K562 (cell line): Measurements from ENCODE around the gene AMOT. TPM values are rescaled to one million over a fixed set of nuclear protein-coding genes. Genes with fewer than 3 reads are reported as not detected.

Source experiments
- FOXK1 ChIP-seq: sonication (generic); formaldehyde crosslinking; IDR thresholded peaks from 2 replicates; pipeline ENCODE4 v1.8.0; 2022; ENCODE audit warnings: missing genetic modification reagents, mild to moderate bottlenecking, borderline replicate concordance
- HOXB6 ChIP-seq: fragments of 250-450 bp; sonication (Bioruptor Pico); IDR thresholded peaks from 2 replicates; pipeline ENCODE4 v1.5.1; 2022; ENCODE audit warnings: mild to moderate bottlenecking, borderline replicate concordance
- NFYB ChIP-seq: IDR thresholded peaks from 2 replicates; pipeline ENCODE4 v1.6.1; 2011; ENCODE audit warnings: mild to moderate bottlenecking, moderate library complexity; ENCODE audit not compliant: insufficient read length; ENCODE audit errors: extremely low read depth
- ZNF551 ChIP-seq: fragments of 250-450 bp; sonication (Bioruptor Pico); IDR thresholded peaks from 2 replicates; pipeline ENCODE4 v1.5.0; 2021; ENCODE audit warnings: mild to moderate bottlenecking, moderate library complexity
- polyA plus RNA-seq, 8 experiments: library from polyadenylated mRNA; depleted of rRNA in 4 of 8; stranded (reverse) in 5 of 8; unstranded in 3 of 8; fragments of >200 nt; fragmentation: Nextera tagmentation in 2 of 8; fragmentation: Illumina TruSeq in 1 of 8; extraction: Ambion mirVana in 2 of 8; extraction: Trizol in 1 of 8; gene quantifications; 2 replicates each; pipeline versions ENCODE4 v1.2.1 to v1.2.3, GENCODE V29; 2011 to 2014; ENCODE audit warnings: inconsistent platforms in 1 of 8, missing spikeins in 1 of 8
- total RNA-seq, 7 experiments: library from RNA; depleted of rRNA in 6 of 7; stranded (reverse); fragments of >200 nt in 6 of 7; fragmentation: Illumina TruSeq in 2 of 7; extraction: Trizol in 2 of 7; gene quantifications; 2 replicates each; pipeline versions ENCODE4 v1.2.1 to v1.2.3, GENCODE V29; 2011 to 2021; ENCODE audit warnings: low replicate concordance in 1 of 7
- TF ChIP-seq, protein P1 (sequence below), 2 experiments: fragments of 450-650 bp in 1 of 2; IDR thresholded peaks; 2 replicates each; pipeline ENCODE4 v1.6.1; 2011 to 2017; ENCODE audit warnings: low read depth in 2 of 2, antibody characterized with exemption in 1 of 2, borderline replicate concordance in 1 of 2, low read length in 1 of 2, mild to moderate bottlenecking in 1 of 2, mixed read lengths in 1 of 2; ENCODE audit not compliant: control insufficient read depth in 1 of 2
- TF ChIP-seq, protein P2 (sequence below): fragments of 250-450 bp; sonication (Bioruptor Pico); IDR thresholded peaks from 2 replicates; pipeline ENCODE4 v1.4.0; 2020; ENCODE audit warnings: borderline replicate concordance
- TF ChIP-seq, protein P3 (sequence below): fragments of 450-650 bp; formaldehyde crosslinking; IDR thresholded peaks from 2 replicates; pipeline ENCODE4 v1.4.0; 2020; ENCODE audit warnings: mild to moderate bottlenecking, moderate library complexity

AMOT gene
- total and polyA plus RNA-seq, 9 of the 15 experiments (the other 6 are each of a cell fraction or from before 2014, with no cell fraction given) = 0.04 TPM; not detected in 8

DNA sequence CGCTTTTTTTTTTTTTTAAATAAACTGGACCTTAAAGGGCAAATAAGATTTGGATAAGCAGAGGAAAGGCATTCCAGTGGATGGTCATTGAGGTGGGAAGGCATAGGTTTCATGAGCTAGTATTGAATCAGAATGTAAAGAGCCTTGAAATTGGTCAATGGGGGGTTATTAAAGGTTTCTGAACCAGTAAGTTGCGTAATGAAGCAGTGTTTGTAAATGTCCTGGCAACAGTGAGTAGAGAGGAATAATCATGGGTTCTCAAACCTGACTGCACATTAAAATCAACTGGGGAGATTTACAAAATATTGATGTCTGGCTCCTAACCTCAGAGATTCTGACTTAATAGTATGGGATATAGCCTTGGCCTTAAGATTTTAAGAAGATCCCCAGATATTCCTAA is 23.2 kb upstream of the AMOT start (continued):
- TF ChIP-seq, protein P1, sequence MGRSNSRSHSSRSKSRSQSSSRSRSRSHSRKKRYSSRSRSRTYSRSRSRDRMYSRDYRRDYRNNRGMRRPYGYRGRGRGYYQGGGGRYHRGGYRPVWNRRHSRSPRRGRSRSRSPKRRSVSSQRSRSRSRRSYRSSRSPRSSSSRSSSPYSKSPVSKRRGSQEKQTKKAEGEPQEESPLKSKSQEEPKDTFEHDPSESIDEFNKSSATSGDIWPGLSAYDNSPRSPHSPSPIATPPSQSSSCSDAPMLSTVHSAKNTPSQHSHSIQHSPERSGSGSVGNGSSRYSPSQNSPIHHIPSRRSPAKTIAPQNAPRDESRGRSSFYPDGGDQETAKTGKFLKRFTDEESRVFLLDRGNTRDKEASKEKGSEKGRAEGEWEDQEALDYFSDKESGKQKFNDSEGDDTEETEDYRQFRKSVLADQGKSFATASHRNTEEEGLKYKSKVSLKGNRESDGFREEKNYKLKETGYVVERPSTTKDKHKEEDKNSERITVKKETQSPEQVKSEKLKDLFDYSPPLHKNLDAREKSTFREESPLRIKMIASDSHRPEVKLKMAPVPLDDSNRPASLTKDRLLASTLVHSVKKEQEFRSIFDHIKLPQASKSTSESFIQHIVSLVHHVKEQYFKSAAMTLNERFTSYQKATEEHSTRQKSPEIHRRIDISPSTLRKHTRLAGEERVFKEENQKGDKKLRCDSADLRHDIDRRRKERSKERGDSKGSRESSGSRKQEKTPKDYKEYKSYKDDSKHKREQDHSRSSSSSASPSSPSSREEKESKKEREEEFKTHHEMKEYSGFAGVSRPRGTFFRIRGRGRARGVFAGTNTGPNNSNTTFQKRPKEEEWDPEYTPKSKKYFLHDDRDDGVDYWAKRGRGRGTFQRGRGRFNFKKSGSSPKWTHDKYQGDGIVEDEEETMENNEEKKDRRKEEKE (IDR thresholded peaks at IDR 0.05; ENCODE audit: borderline replicate concordance in 1 of 2, control insufficient read depth in 1 of 2, low read depth in 2 of 2, low read length in 1 of 2) = no peak
- TF ChIP-seq, protein P2, sequence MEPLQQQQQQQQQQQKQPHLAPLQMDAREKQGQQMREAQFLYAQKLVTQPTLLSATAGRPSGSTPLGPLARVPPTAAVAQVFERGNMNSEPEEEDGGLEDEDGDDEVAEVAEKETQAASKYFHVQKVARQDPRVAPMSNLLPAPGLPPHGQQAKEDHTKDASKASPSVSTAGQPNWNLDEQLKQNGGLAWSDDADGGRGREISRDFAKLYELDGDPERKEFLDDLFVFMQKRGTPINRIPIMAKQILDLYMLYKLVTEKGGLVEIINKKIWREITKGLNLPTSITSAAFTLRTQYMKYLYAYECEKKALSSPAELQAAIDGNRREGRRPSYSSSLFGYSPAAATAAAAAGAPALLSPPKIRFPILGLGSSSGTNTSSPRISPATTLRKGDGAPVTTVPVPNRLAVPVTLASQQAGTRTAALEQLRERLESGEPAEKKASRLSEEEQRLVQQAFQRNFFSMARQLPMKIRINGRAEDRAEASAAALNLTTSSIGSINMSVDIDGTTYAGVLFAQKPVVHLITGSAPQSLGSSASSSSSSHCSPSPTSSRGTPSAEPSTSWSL (CRISPR knock-in tag) = no peak
- no peak for TF ChIP-seq FOXK1
- no peak for TF ChIP-seq ZNF551 (CRISPR knock-in tag)
- no peak for TF ChIP-seq NFYB
- TF ChIP-seq, protein P3, sequence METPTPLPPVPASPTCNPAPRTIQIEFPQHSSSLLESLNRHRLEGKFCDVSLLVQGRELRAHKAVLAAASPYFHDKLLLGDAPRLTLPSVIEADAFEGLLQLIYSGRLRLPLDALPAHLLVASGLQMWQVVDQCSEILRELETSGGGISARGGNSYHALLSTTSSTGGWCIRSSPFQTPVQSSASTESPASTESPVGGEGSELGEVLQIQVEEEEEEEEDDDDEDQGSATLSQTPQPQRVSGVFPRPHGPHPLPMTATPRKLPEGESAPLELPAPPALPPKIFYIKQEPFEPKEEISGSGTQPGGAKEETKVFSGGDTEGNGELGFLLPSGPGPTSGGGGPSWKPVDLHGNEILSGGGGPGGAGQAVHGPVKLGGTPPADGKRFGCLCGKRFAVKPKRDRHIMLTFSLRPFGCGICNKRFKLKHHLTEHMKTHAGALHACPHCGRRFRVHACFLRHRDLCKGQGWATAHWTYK (CRISPR knock-in tag) = no peak
- no peak for TF ChIP-seq HOXB6 (CRISPR knock-in tag)
